IMR-90 (cell line): ENCODE data around the gene ULBP1. TPM values are rescaled to one million over a fixed set of nuclear protein-coding genes. Genes with fewer than 3 reads are reported as not detected.

Source experiments
- ATAC-seq: fragments of 200-7000 bp; cut with Tn5 transposase; 2 replicates; pipeline ENCODE4 v1.9.1; 2020; ENCODE audit warnings: low read depth, mild to moderate bottlenecking, moderate library complexity
- BruUV-seq: library from RNA; stranded (reverse); fragments of 400-500 nt; replicated peaks from 2 replicates; lab custom pipeline; 2021; lab: Mats Ljungman, UMichigan
- CTCF ChIA-PET: fragments of 300-600 bp; formaldehyde crosslinking; extraction: SDS; loops from one replicate; lab custom pipeline; 2021; ENCODE audit warnings: antibody characterized with exemption; lab: Yijun Ruan, JAX
- POLR2A ChIA-PET: fragments of 300-600 bp; sonication (Branson Sonifier 250); formaldehyde crosslinking; loops from one replicate; lab custom pipeline; 2022; ENCODE audit warnings: antibody characterized with exemption; ENCODE audit not compliant: unreplicated experiment; lab: Charles Lee
- DNase-seq: peaks from one replicate; pipeline ENCODE4 v3.0.0; 2013
- H2AFZ ChIP-seq: replicated peaks from 2 replicates; pipeline ENCODE3; 2013; ENCODE audit warnings: low read length, mild to moderate bottlenecking; ENCODE audit not compliant: poor library complexity
- H2AK5ac ChIP-seq: 2 replicates; pipeline ENCODE4 v1.6.1; 2013; ENCODE audit warnings: low read depth, low read length, inconsistent platforms
- H2AK9ac ChIP-seq: replicated peaks from 2 replicates; pipeline ENCODE3; 2013; ENCODE audit warnings: mild to moderate bottlenecking, low read depth, low read length, moderate library complexity; ENCODE audit not compliant: poor library complexity
- H2BK120ac ChIP-seq: 2 replicates; pipeline ENCODE4 v1.6.1; 2013; ENCODE audit warnings: low read depth, low read length, inconsistent platforms
- H2BK15ac ChIP-seq: 3 replicates; pipeline ENCODE4 v1.6.1; 2013; ENCODE audit warnings: low read depth, low read length, inconsistent platforms
- H2BK20ac ChIP-seq: 2 replicates; pipeline ENCODE4 v1.6.1; 2013; ENCODE audit warnings: low read depth, mild to moderate bottlenecking, inconsistent platforms, low read length, moderate library complexity
- H2BK5ac ChIP-seq: 2 replicates; pipeline ENCODE4 v1.6.1; 2013; ENCODE audit warnings: mild to moderate bottlenecking, low read depth, low read length, inconsistent platforms; ENCODE audit not compliant: poor library complexity, severe bottlenecking
- H3K14ac ChIP-seq: replicated peaks from 2 replicates; pipeline ENCODE4 v1.6.1; 2013; ENCODE audit warnings: low read depth, low read length, inconsistent platforms
- H3K18ac ChIP-seq: 2 replicates; pipeline ENCODE4 v1.6.1; 2013; ENCODE audit warnings: low read depth, low read length, control low read depth
- H3K23ac ChIP-seq: 2 replicates; pipeline ENCODE4 v1.6.1; 2013; ENCODE audit warnings: low read depth, low read length, inconsistent platforms
- H3K27ac ChIP-seq: 2 replicates; pipeline ENCODE4 v1.5.1; 2013; ENCODE audit warnings: mild to moderate bottlenecking, control low read depth, low read length; ENCODE audit not compliant: insufficient read depth
- H3K27me3 ChIP-seq: 2 replicates; pipeline ENCODE4 v1.6.1; 2013; ENCODE audit warnings: low read length; ENCODE audit not compliant: control insufficient read depth, insufficient read depth
- H3K36me3 ChIP-seq: 2 replicates; pipeline ENCODE4 v1.6.1; 2013; ENCODE audit warnings: low read length, mixed read lengths; ENCODE audit not compliant: control insufficient read depth, insufficient read depth
- H3K4ac ChIP-seq: 2 replicates; pipeline ENCODE4 v1.6.1; 2013; ENCODE audit warnings: low read depth, low read length, inconsistent platforms
- H3K4me1 ChIP-seq: 2 replicates; pipeline ENCODE4 v1.6.1; 2013; ENCODE audit warnings: low read length, mixed read lengths; ENCODE audit not compliant: control insufficient read depth, insufficient read depth
- H3K4me2 ChIP-seq: 2 replicates; pipeline ENCODE4 v1.6.1; 2013; ENCODE audit warnings: low read depth, mild to moderate bottlenecking, control low read depth, low read length, moderate library complexity
- H3K4me3 ChIP-seq: 2 replicates; pipeline ENCODE4 v1.5.1; 2013; ENCODE audit warnings: low read depth, mild to moderate bottlenecking, control low read depth, low read length, moderate library complexity; ENCODE audit not compliant: insufficient read depth
- H3K56ac ChIP-seq: 2 replicates; pipeline ENCODE4 v1.6.1; 2013; ENCODE audit warnings: low read length, inconsistent platforms; ENCODE audit not compliant: insufficient read depth; ENCODE audit errors: extremely low read depth
- H3K79me1 ChIP-seq, 2 experiments: 2 replicates each; pipeline ENCODE4 v1.6.1; 2013; ENCODE audit warnings: low read length in 2 of 2, inconsistent platforms in 1 of 2, low read depth in 1 of 2
- H3K9ac ChIP-seq: 2 replicates; pipeline ENCODE4 v1.6.1; 2013; ENCODE audit warnings: low read depth, low read length, control low read depth
- H3K9me1 ChIP-seq: 2 replicates; pipeline ENCODE4 v1.6.1; 2013; ENCODE audit warnings: low read length, inconsistent platforms; ENCODE audit not compliant: insufficient read depth
- H3K9me3 ChIP-seq: 2 replicates; pipeline ENCODE4 v1.6.1; 2013; ENCODE audit warnings: low read length; ENCODE audit not compliant: control insufficient read depth, insufficient read depth
- H4K20me1 ChIP-seq: 2 replicates; pipeline ENCODE4 v1.6.1; 2013; ENCODE audit warnings: low read length, inconsistent platforms; ENCODE audit not compliant: insufficient read depth
- H4K5ac ChIP-seq: 2 replicates; pipeline ENCODE4 v1.6.1; 2013; ENCODE audit warnings: mild to moderate bottlenecking, low read depth, low read length, control low read depth
- H4K8ac ChIP-seq, 2 experiments: 2 replicates each; pipeline ENCODE4 v1.6.1; 2013; ENCODE audit warnings: low read depth in 2 of 2, low read length in 2 of 2, control low read depth in 1 of 2, inconsistent platforms in 1 of 2
- H4K91ac ChIP-seq: 2 replicates; pipeline ENCODE4 v1.6.1; 2013; ENCODE audit warnings: low read depth, low read length, inconsistent platforms; ENCODE audit not compliant: insufficient read depth
- CEBPB ChIP-seq: IDR thresholded peaks from 2 replicates; pipeline ENCODE4 v1.6.1; 2012; ENCODE audit warnings: low read depth, low read length, improper control_type of control experiment
- CHD1 ChIP-seq: IDR thresholded peaks from 2 replicates; pipeline ENCODE4 v1.6.1; 2012; ENCODE audit warnings: low read depth, low read length, improper control_type of control experiment
- CTCF ChIP-seq: conservative IDR thresholded peaks from 2 replicates; pipeline ENCODE4 v1.5.1; 2012; ENCODE audit warnings: mild to moderate bottlenecking, low read depth, low read length, improper control_type of control experiment
- ELK1 ChIP-seq: fragments of 150-350 bp; IDR thresholded peaks from 2 replicates; pipeline ENCODE4 v1.6.1; 2016; ENCODE audit warnings: low read depth, mild to moderate bottlenecking, low read length, moderate library complexity, borderline replicate concordance
- FOS ChIP-seq: fragments of 150-350 bp; IDR thresholded peaks from 2 replicates; pipeline ENCODE4 v1.6.1; 2016; ENCODE audit warnings: low read depth, low read length
- MAFK ChIP-seq: IDR thresholded peaks from 2 replicates; pipeline ENCODE4 v1.6.1; 2012; ENCODE audit warnings: low read depth, low read length, improper control_type of control experiment
- MAZ ChIP-seq: IDR thresholded peaks from 2 replicates; pipeline ENCODE4 v1.6.1; 2012; ENCODE audit warnings: low read depth, mild to moderate bottlenecking, low read length, improper control_type of control experiment, moderate library complexity, borderline replicate concordance
- MXI1 ChIP-seq: IDR thresholded peaks from 2 replicates; pipeline ENCODE4 v1.6.1; 2012; ENCODE audit warnings: low read depth, mild to moderate bottlenecking, low read length, moderate library complexity, borderline replicate concordance
- POLR2A ChIP-seq: IDR thresholded peaks from 2 replicates; pipeline ENCODE4 v1.6.1; 2012; ENCODE audit warnings: mild to moderate bottlenecking, low read depth, low read length
- RAD21 ChIP-seq: IDR thresholded peaks from 2 replicates; pipeline ENCODE4 v1.6.1; 2012; ENCODE audit warnings: low read length, improper control_type of control experiment
- RCOR1 ChIP-seq: IDR thresholded peaks from 2 replicates; pipeline ENCODE4 v1.6.1; 2012; ENCODE audit warnings: mild to moderate bottlenecking, low read length, improper control_type of control experiment; ENCODE audit not compliant: insufficient replicate concordance
- USF2 ChIP-seq: fragments of 150-350 bp; IDR thresholded peaks from 2 replicates; pipeline ENCODE4 v1.6.1; 2017; ENCODE audit warnings: mild to moderate bottlenecking, antibody characterized with exemption, low read length, low read depth
- WGBS, 2 experiments: methylation state at CpG; one replicate each; pipeline versions ENCODE4 v1.1.5 to v1.1.7; 2013; ENCODE audit warnings: missing lambda C conversion rate in 2 of 2; ENCODE audit not compliant: insufficient read length in 1 of 2; ENCODE audit errors: extremely low coverage in 2 of 2; 5-methylcytosine and 5-hydroxymethylcytosine counted together
- dilution Hi-C: fragments of 300-500 bp; cut with HindIII; formaldehyde crosslinking; loops from one replicate; pipeline ENCODE4 v1.14.3; 2018; ENCODE audit warnings: low sequenced_read_pairs; ENCODE audit not compliant: unreplicated experiment
- in situ Hi-C: fragments of 300-500 bp; cut with MboI; formaldehyde crosslinking; loops from 3 replicates; pipeline ENCODE4 v1.14.3; 2019; ENCODE audit warnings: low sequenced_read_pairs, inconsistent platforms, mixed read lengths
- intact Hi-C: fragments of 100-400 bp; cut with micrococcal nuclease; formaldehyde crosslinking; loops from 2 replicates; pipeline ENCODE4 v1.10.0; 2022
- polyA plus RNA-seq, 3 experiments: library from polyadenylated mRNA; depleted of rRNA; stranded (reverse); fragments of >200 nt; gene quantifications; 2 replicates each; pipeline ENCODE4 v1.2.3, GENCODE V29; 2012; ENCODE audit warnings: low replicate concordance in 1 of 3
- total RNA-seq: library from RNA; depleted of rRNA; stranded (reverse); fragments of >200 nt; gene quantifications from 2 replicates; pipeline ENCODE4 v1.2.3, GENCODE V29; 2012

Gene ULBP1
- total and polyA plus RNA-seq, 2 of the 4 experiments (the other 2 are of a cell fraction) = 0.18 to 0.87 TPM

GRCh38 chr6:149988550-149989346 lies 25.0 kb downstream of the ULBP1 start (continued):
- TF ChIP-seq FOS = no peak

- no peak for ATAC-seq
- no peak overlapping the region for H3K56ac ChIP-seq
- H2BK20ac ChIP-seq = no peak overlapping the region
- H3K4me2 ChIP-seq = no peak overlapping the region
- TF ChIP-seq MXI1 (no peak), FOS (no peak), CHD1 (no peak), CEBPB (no peak), RCOR1 (no peak), POLR2A (no peak), CTCF (no peak), RAD21 (no peak), USF2 (no peak), MAFK (no peak), MAZ (no peak), ELK1 (no peak)
- intact Hi-C loops = no loop called here
- no peak for DNase-seq
- 2% methylated on average over 21 of the region's 32 CpGs; no CpG with 5 or more reads in 1 of the 2 experiments for WGBS, 2 experiments
- no peak overlapping the region for H4K8ac ChIP-seq
- H2BK5ac ChIP-seq = no peak overlapping the region
- ChIA-PET POLR2A (no interaction called here), CTCF (interaction anchor here (0.5 kb wide), 1 partner anchor 17 kb away, joined by 3 read pairs; no protein-coding TSS in a partner anchor)
- H3K4me1 ChIP-seq = no peaks in the 10 kb centered on the region
- no peaks in the 10 kb centered on the region; the same call in 1 of the 2 replicates for H4K20me1 ChIP-seq
- H3K79me1 ChIP-seq = no peaks in the 10 kb centered on the region
- no peak overlapping the region for H3K23ac ChIP-seq
- no peak overlapping the region for H3K14ac ChIP-seq
- H4K5ac ChIP-seq = no peak overlapping the region
- no peak overlapping the region for H2BK120ac ChIP-seq
- no peaks in the 10 kb centered on the region for H3K36me3 ChIP-seq
- H3K9me3 ChIP-seq = peaks cover 19% of the 10 kb centered on the region
- H3K4me3 ChIP-seq = no peak overlapping the region
- H4K91ac ChIP-seq = no peak overlapping the region
- in situ Hi-C loops = no loop called here
- dilution Hi-C loops = no loop called here
- no peak overlapping the region for H3K9ac ChIP-seq
- H3K27ac ChIP-seq = no peak overlapping the region
- no peaks in the 10 kb centered on the region for H3K9me1 ChIP-seq
- no peak overlapping the region for H2AK5ac ChIP-seq
- no peak overlapping the region for H3K18ac ChIP-seq
- BruUV-seq = no TSS peak
- H3K27me3 ChIP-seq = peaks cover 76% of the 10 kb centered on the region
- no peak overlapping the region for H2AK9ac ChIP-seq
- H3K4ac ChIP-seq = no peak overlapping the region
- peak overlapping the region; percentile 48 for H2AFZ ChIP-seq
- no peak overlapping the region for H2BK15ac ChIP-seq
These were observed 26.5 kb downstream of the ULBP1 start for GRCh38 chr6:149990212-149990660.
